HEK293 (cell line): ENCODE measurements around the gene NAAA.

Source experiments
- CTCF ChIA-PET: fragments of 350-600 bp; formaldehyde crosslinking; extraction: SDS; loops from one replicate; lab custom pipeline; 2021; ENCODE audit warnings: antibody characterized with exemption; lab: Yijun Ruan, JAX
- POLR2A ChIA-PET: fragments of 300-600 bp; formaldehyde crosslinking; extraction: SDS; loops from one replicate; lab custom pipeline; 2020; ENCODE audit warnings: antibody characterized with exemption, inconsistent platforms; lab: Yijun Ruan, JAX
- H3K27ac ChIP-seq: fragments of 200-500 bp; sonication (Bioruptor generic); 2 replicates; pipeline ENCODE4 v1.5.1; 2014; ENCODE audit warnings: low read depth, low read length, control low read depth, inconsistent platforms; ENCODE audit errors: extremely low read depth
- H3K36me3 ChIP-seq, 2 experiments: fragments of 200-500 bp in 1 of 2; sonication (Bioruptor generic) in 1 of 2; 1 replicate in 1 of 2; 2 replicates in 1 of 2; pipeline ENCODE4 v1.5.1; 2014 to 2017; ENCODE audit warnings: inconsistent platforms in 2 of 2, low read length in 2 of 2; ENCODE audit not compliant: control insufficient read depth in 2 of 2, insufficient read depth in 1 of 2
- H3K4me1 ChIP-seq: fragments of 200-500 bp; sonication (Bioruptor generic); 2 replicates; pipeline ENCODE4 v1.5.1; 2014; ENCODE audit warnings: mild to moderate bottlenecking, low read length, inconsistent platforms; ENCODE audit not compliant: control insufficient read depth, insufficient read depth
- H3K4me3 ChIP-seq: 2 replicates; pipeline ENCODE4 v1.5.1; 2011; ENCODE audit warnings: low read depth, mild to moderate bottlenecking, control low read depth, low read length, moderate library complexity
- H3K9me3 ChIP-seq: fragments of 200-500 bp; sonication (Bioruptor generic); 2 replicates; pipeline ENCODE4 v1.5.1; 2014; ENCODE audit warnings: low read depth, low read length, inconsistent platforms; ENCODE audit not compliant: control insufficient read depth, insufficient read depth
- FEZF1 ChIP-seq: fragments of 450-650 bp; formaldehyde crosslinking; IDR thresholded peaks from 2 replicates; pipeline ENCODE4 v1.5.1; 2016; ENCODE audit warnings: missing biosample characterization, missing genetic modification characterization
- KLF8 ChIP-seq: fragments of 450-650 bp; formaldehyde crosslinking; IDR thresholded peaks from 2 replicates; pipeline ENCODE4 v1.5.1; 2016; ENCODE audit warnings: missing biosample characterization, missing genetic modification characterization
- KLF9 ChIP-seq: fragments of 450-650 bp; formaldehyde crosslinking; IDR thresholded peaks from 2 replicates; pipeline ENCODE4 v1.5.1; 2016; ENCODE audit warnings: missing biosample characterization, missing genetic modification characterization, low read depth
- PBX3 ChIP-seq: sonication (generic); formaldehyde crosslinking; IDR thresholded peaks from 2 replicates; pipeline ENCODE4 v1.8.1; 2022; ENCODE audit warnings: mild to moderate bottlenecking, moderate library complexity, missing genetic modification reagents
- SP3 ChIP-seq: fragments of 450-650 bp; formaldehyde crosslinking; IDR thresholded peaks from 2 replicates; pipeline ENCODE4 v1.5.1; 2016; ENCODE audit warnings: missing biosample characterization, missing genetic modification characterization
- TCF7L2 ChIP-seq: IDR thresholded peaks from 2 replicates; pipeline ENCODE4 v1.6.1; 2011; ENCODE audit warnings: low read depth, mild to moderate bottlenecking, inconsistent platforms, low read length, moderate library complexity, borderline replicate concordance
- ZBTB10 ChIP-seq: fragments of 450-650 bp; formaldehyde crosslinking; IDR thresholded peaks from 2 replicates; pipeline ENCODE4 v1.5.1; 2016; ENCODE audit warnings: missing biosample characterization, missing genetic modification characterization
- ZBTB21 ChIP-seq: fragments of 450-650 bp; formaldehyde crosslinking; IDR thresholded peaks from 2 replicates; pipeline ENCODE4 v1.5.1; 2017; ENCODE audit warnings: missing biosample characterization, missing genetic modification characterization
- ZNF140 ChIP-seq: fragments of 450-650 bp; formaldehyde crosslinking; IDR thresholded peaks from 2 replicates; pipeline ENCODE4 v1.5.1; 2016; ENCODE audit warnings: missing biosample characterization, missing genetic modification characterization
- ZNF146 ChIP-seq: fragments of 450-650 bp; formaldehyde crosslinking; IDR thresholded peaks from 2 replicates; pipeline ENCODE4 v1.5.1; 2016; ENCODE audit warnings: missing biosample characterization, missing genetic modification characterization
- ZNF155 ChIP-seq: fragments of 450-650 bp; formaldehyde crosslinking; IDR thresholded peaks from 2 replicates; pipeline ENCODE4 v1.5.1; 2016; ENCODE audit warnings: missing biosample characterization, missing genetic modification characterization
- ZNF174 ChIP-seq: fragments of 450-650 bp; formaldehyde crosslinking; IDR thresholded peaks from 2 replicates; pipeline ENCODE4 v1.5.0; 2017; ENCODE audit warnings: missing biosample characterization, mild to moderate bottlenecking, missing genetic modification characterization
- ZNF211 ChIP-seq: fragments of 450-650 bp; formaldehyde crosslinking; IDR thresholded peaks from 2 replicates; pipeline ENCODE4 v1.5.1; 2016; ENCODE audit warnings: low read depth, missing biosample characterization, missing genetic modification characterization
- ZNF292 ChIP-seq: fragments of 450-650 bp; formaldehyde crosslinking; IDR thresholded peaks from 2 replicates; pipeline ENCODE4 v1.5.1; 2016; ENCODE audit warnings: low read depth, missing biosample characterization, missing genetic modification characterization, borderline replicate concordance
- ZNF692 ChIP-seq: fragments of 450-650 bp; formaldehyde crosslinking; IDR thresholded peaks from 2 replicates; pipeline ENCODE4 v1.5.1; 2016; ENCODE audit warnings: missing biosample characterization, missing genetic modification characterization
- ZNF76 ChIP-seq: fragments of 450-650 bp; formaldehyde crosslinking; IDR thresholded peaks from 2 replicates; pipeline ENCODE4; 2016; ENCODE audit warnings: low read depth, missing biosample characterization, missing genetic modification characterization, borderline replicate concordance
- TF ChIP-seq, protein P1 (sequence below): fragments of 450-650 bp; formaldehyde crosslinking; conservative IDR thresholded peaks from 2 replicates; pipeline ENCODE4 v1.5.1; 2016; ENCODE audit warnings: low read depth, missing biosample characterization, missing genetic modification characterization
- TF ChIP-seq, protein P2 (sequence below): fragments of 450-650 bp; formaldehyde crosslinking; IDR thresholded peaks from 2 replicates; pipeline ENCODE4 v1.5.1; 2016; ENCODE audit warnings: missing biosample characterization, missing genetic modification characterization
- TF ChIP-seq, protein P3 (sequence below): fragments of 450-650 bp; formaldehyde crosslinking; IDR thresholded peaks from 2 replicates; pipeline ENCODE4 v1.5.1; 2016; ENCODE audit warnings: missing biosample characterization, missing genetic modification characterization

Gene NAAA

DNA sequence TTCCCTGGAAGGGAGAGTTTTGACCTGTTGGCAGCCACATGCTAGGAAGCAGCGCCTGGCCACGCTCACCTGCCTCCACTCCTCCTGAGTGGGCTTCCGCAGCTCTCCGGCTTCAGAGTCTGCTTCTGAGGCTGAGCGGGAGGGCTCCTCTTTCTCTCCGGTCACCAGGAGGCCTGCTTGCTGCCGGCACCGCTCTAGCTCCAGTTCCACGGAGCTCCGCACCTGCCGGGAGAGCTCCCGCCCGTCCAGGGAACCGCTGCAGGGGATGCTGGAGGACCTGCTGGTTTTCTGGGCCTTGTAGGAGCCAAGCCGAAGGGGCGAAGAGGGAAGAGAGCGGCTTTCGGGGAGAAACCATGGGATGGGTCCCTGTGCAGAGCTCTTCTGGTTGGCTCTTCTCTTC lies 64.6 kb downstream of the NAAA start:
- CTCF ChIA-PET = no interaction called here
- Histone ChIP-seq H3K4me3 (no peak overlapping the region), H3K4me1 (no peaks in the 10 kb centered on the region), H3K36me3 (no peaks in the 10 kb centered on the region), H3K9me3 (no peaks in the 10 kb centered on the region), H3K27ac (no peak overlapping the region)
- POLR2A ChIA-PET = no interaction called here
- TF ChIP-seq ZNF140 (tag by site-specific recombination) = no peak
- TF ChIP-seq FEZF1 (tag by site-specific recombination) = no peak
- TF ChIP-seq ZBTB21 (tag by site-specific recombination) = no peak
- no peak for TF ChIP-seq SP3
- TF ChIP-seq ZNF174 (tag by site-specific recombination) = no peak
- TF ChIP-seq ZBTB10 (tag by site-specific recombination) = no peak
- TF ChIP-seq ZNF76 (tag by site-specific recombination) = no peak
- no peak for TF ChIP-seq ZNF155 (tag by site-specific recombination)
- no peak for TF ChIP-seq TCF7L2
- TF ChIP-seq ZNF692 (tag by site-specific recombination) = no peak
- TF ChIP-seq, protein P1, sequence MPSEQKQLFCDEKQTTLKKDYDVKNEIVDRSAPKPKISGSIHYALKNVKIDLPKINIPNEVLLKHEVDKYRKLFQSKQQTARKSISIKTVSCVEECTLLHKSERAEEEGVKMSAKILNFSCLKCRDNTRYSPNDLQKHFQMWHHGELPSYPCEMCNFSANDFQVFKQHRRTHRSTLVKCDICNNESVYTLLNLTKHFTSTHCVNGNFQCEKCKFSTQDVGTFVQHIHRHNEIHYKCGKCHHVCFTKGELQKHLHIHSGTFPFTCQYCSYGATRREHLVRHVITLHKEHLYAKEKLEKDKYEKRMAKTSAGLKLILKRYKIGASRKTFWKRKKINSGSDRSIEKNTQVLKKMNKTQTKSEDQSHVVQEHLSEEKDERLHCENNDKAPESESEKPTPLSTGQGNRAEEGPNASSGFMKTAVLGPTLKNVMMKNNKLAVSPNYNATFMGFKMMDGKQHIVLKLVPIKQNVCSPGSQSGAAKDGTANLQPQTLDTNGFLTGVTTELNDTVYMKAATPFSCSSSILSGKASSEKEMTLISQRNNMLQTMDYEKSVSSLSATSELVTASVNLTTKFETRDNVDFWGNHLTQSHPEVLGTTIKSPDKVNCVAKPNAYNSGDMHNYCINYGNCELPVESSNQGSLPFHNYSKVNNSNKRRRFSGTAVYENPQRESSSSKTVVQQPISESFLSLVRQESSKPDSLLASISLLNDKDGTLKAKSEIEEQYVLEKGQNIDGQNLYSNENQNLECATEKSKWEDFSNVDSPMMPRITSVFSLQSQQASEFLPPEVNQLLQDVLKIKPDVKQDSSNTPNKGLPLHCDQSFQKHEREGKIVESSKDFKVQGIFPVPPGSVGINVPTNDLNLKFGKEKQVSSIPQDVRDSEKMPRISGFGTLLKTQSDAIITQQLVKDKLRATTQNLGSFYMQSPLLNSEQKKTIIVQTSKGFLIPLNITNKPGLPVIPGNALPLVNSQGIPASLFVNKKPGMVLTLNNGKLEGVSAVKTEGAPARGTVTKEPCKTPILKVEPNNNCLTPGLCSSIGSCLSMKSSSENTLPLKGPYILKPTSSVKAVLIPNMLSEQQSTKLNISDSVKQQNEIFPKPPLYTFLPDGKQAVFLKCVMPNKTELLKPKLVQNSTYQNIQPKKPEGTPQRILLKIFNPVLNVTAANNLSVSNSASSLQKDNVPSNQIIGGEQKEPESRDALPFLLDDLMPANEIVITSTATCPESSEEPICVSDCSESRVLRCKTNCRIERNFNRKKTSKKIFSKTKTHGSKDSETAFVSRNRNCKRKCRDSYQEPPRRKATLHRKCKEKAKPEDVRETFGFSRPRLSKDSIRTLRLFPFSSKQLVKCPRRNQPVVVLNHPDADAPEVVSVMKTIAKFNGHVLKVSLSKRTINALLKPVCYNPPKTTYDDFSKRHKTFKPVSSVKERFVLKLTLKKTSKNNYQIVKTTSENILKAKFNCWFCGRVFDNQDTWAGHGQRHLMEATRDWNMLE (tag by site-specific recombination) = no peak
- TF ChIP-seq KLF8 (tag by site-specific recombination) = no peak
- TF ChIP-seq ZNF211 (tag by site-specific recombination) = no peak
- no peak for TF ChIP-seq PBX3
- TF ChIP-seq KLF9 (tag by site-specific recombination) = no peak

DNA sequence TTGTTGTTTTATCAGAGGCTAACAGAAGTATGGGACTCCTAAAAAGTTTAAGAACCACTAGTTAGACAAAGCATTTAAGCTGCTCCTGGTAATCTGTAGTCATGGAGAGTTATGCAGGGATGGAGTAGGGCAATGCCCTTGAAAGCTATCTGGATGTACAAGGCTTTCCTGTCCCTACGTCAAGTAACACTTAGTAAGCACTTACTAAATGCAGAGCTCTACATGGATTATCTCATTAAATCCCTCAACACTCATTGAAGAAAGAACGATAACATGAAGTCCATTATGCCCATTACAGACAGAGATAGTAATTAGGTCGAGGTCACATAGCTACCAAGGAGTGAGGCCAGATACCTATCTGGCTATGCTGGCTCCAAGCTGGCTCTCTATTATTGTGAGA lies 71.7 kb downstream of the NAAA start:
- no peak overlapping the region for H3K4me3 ChIP-seq
- no peaks in the 10 kb centered on the region for H3K36me3 ChIP-seq
- TF ChIP-seq ZNF292 (tag by site-specific recombination) (no peak), ZNF146 (tag by site-specific recombination) (no peak)
- TF ChIP-seq, protein P2, sequence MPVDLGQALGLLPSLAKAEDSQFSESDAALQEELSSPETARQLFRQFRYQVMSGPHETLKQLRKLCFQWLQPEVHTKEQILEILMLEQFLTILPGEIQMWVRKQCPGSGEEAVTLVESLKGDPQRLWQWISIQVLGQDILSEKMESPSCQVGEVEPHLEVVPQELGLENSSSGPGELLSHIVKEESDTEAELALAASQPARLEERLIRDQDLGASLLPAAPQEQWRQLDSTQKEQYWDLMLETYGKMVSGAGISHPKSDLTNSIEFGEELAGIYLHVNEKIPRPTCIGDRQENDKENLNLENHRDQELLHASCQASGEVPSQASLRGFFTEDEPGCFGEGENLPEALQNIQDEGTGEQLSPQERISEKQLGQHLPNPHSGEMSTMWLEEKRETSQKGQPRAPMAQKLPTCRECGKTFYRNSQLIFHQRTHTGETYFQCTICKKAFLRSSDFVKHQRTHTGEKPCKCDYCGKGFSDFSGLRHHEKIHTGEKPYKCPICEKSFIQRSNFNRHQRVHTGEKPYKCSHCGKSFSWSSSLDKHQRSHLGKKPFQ (tag by site-specific recombination) = no peak
- TF ChIP-seq, protein P3, sequence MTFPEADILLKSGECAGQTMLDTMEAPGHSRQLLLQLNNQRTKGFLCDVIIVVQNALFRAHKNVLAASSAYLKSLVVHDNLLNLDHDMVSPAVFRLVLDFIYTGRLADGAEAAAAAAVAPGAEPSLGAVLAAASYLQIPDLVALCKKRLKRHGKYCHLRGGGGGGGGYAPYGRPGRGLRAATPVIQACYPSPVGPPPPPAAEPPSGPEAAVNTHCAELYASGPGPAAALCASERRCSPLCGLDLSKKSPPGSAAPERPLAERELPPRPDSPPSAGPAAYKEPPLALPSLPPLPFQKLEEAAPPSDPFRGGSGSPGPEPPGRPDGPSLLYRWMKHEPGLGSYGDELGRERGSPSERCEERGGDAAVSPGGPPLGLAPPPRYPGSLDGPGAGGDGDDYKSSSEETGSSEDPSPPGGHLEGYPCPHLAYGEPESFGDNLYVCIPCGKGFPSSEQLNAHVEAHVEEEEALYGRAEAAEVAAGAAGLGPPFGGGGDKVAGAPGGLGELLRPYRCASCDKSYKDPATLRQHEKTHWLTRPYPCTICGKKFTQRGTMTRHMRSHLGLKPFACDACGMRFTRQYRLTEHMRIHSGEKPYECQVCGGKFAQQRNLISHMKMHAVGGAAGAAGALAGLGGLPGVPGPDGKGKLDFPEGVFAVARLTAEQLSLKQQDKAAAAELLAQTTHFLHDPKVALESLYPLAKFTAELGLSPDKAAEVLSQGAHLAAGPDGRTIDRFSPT = no peak
- no peak overlapping the region for H3K27ac ChIP-seq
- ChIA-PET POLR2A (no interaction called here), CTCF (interaction anchor here (0.5 kb wide), 1 partner anchor 908 kb away, joined by 5 read pairs; no protein-coding TSS in a partner anchor)
- no peaks in the 10 kb centered on the region for H3K9me3 ChIP-seq
- no peaks in the 10 kb centered on the region for H3K4me1 ChIP-seq
